DND-41 (cell line): ENCODE measurements around the gene THSD7A.

Experiments used
- CTCF ChIP-seq: IDR thresholded peaks from 2 replicates; pipeline ENCODE4 v1.5.1; 2012; ENCODE audit warnings: borderline replicate concordance, low read length, moderate library complexity, mild to moderate bottlenecking; ENCODE audit not compliant: poor library complexity, severe bottlenecking; ENCODE audit errors: extremely low read depth
- EZH2 ChIP-seq: IDR thresholded peaks from 3 replicates; pipeline ENCODE4 v1.6.1; 2012; ENCODE audit warnings: borderline replicate concordance, low read depth, mild to moderate bottlenecking, moderate library complexity, low read length, inconsistent platforms; ENCODE audit not compliant: severe bottlenecking

DNA sequence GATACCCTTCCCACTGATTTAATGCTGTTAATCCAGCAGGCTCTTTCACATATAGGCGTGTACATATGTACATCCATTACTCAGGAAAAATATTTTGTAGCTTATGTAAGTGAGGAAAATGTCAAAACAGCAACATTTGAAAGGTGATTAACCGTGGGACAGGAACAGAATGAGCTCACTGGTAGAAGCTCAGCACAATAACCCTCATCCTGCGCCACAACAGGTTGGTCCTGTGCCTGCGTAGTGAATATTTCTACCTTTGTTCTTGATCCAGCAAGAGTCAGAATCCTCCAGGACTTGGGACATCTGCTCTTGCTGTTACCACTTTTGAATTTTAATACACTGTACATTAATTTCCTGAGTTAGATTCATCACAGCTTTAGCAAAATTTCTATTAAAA is 359.4 kb downstream of the THSD7A start:
- no peak for TF ChIP-seq EZH2
- no peak for TF ChIP-seq CTCF
